ENCODE data around the gene GYG1.

GYG1 gene

GRCh38 chr3:148953094-148953493 lies 38.2 kb upstream of the GYG1 start:
- TF ChIP-seq, protein P1, sequence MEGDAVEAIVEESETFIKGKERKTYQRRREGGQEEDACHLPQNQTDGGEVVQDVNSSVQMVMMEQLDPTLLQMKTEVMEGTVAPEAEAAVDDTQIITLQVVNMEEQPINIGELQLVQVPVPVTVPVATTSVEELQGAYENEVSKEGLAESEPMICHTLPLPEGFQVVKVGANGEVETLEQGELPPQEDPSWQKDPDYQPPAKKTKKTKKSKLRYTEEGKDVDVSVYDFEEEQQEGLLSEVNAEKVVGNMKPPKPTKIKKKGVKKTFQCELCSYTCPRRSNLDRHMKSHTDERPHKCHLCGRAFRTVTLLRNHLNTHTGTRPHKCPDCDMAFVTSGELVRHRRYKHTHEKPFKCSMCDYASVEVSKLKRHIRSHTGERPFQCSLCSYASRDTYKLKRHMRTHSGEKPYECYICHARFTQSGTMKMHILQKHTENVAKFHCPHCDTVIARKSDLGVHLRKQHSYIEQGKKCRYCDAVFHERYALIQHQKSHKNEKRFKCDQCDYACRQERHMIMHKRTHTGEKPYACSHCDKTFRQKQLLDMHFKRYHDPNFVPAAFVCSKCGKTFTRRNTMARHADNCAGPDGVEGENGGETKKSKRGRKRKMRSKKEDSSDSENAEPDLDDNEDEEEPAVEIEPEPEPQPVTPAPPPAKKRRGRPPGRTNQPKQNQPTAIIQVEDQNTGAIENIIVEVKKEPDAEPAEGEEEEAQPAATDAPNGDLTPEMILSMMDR (IDR thresholded peaks at IDR 0.05; ENCODE audit: low read depth, low read length): no peak
- no peak overlapping the region for H3K4me3 ChIP-seq (ENCODE audit: low read depth, low read length)

DNA sequence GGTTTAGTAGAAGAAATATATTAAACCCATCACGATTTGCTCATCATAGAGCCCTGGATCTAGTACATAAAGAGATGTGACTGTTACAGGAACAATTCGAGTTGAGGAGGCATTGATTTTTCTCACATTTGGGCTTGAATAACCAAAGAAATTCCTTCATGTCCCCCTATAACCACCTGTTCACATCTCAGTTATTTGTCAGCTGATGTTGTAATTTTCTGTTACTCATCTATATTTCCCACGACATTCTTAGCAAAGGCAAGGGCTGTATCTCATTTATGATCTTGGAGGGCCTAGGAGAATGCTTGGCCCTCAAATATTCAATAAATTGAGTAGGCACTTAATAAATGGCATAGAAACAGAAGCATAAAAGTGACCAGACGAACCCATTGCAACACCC lies 36.4 kb upstream of the GYG1 start:
- H3K4me3 ChIP-seq (ENCODE audit: low read depth, low read length): no peak overlapping the region

DNA sequence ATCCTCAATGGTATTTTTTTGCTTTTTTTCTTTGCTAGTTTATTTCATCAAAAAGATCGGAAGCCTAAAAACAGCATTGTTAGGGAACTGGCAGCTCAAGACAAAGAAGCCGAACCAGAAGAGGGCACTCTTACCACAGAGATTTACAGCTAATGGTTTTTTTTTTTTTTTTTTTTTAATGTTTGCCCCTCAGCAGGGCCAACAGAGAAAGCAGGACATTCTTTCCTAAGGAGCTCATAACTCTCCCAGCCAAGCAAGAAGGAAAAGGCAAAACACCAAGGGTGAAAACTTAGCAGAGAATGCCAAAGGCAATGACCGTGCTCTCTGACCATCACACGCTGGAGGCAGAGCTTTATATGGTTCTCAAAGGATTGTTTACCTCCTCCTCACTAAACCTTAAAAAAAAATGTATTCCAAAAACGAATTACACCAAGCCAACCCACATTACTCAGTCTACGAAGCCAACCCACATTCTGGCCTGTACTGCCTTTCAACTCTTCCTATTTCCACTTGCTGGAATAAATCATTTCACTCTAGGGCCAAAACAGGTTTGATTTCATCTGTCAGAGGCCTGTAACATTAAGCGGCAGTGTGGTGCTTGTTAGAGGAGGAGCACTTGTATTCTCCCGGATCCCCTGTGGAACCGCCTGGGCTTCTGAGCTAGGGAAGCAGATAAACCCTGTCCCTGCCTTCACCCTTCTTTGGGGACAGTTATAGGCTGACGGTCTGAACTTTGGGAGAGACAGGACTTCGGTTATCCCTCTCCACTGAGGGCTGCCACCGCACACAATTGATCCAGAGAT lies 35.6 kb upstream of the GYG1 start:
- TF ChIP-seq, protein P1 (IDR thresholded peaks at IDR 0.05; ENCODE audit: low read depth, low read length): peak; percentile 31; the same call in 1 of the 2 replicates
- H3K4me3 ChIP-seq (ENCODE audit: low read depth, low read length): no peak overlapping the region

More for the DNA sequence above, 36.4 kb upstream of the GYG1 start:
- TF ChIP-seq, protein P1 (IDR thresholded peaks at IDR 0.05; ENCODE audit: low read depth, low read length): no peak

- H3K4me3 ChIP-seq (ENCODE audit: low read depth, low read length): no peak overlapping the region
- TF ChIP-seq, protein P1 (IDR thresholded peaks at IDR 0.05; ENCODE audit: low read depth, low read length): 0 out of 2 replicates have a peak, but pooled peaks have one; percentile 18
These were observed 33.8 kb upstream of the GYG1 start for GRCh38 chr3:148957586-148957985.

- no peak overlapping the region for H3K4me3 ChIP-seq (ENCODE audit: low read depth, low read length)
- TF ChIP-seq, protein P1 (IDR thresholded peaks at IDR 0.05; ENCODE audit: low read depth, low read length): no peak
These were observed 32.6 kb upstream of the GYG1 start for GRCh38 chr3:148958696-148959095.

DNA sequence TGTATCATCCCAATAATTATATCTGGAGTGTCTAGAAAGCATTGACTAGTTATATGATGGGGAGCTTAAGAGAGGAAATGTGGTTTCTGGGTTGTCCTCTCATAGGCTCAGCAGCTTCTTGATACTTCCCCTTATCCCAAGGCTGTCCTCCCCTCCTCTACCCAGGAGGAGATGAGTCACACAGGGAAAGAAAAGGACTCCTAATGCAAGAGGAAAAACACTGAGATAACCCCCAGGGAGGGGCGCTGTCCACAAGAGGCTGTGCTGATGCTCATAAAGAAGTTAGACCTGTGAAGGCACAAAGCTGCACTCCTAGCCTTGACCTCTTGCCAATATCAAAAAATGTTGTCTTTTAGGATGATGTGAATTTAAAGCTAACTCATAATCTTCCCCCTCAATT lies 28.8 kb upstream of the GYG1 start:
- TF ChIP-seq, protein P1 (IDR thresholded peaks at IDR 0.05; ENCODE audit: low read depth, low read length): peak; percentile 26; the same call in 1 of the 2 replicates
- H3K4me3 ChIP-seq (ENCODE audit: low read depth, low read length): no peak overlapping the region

DNA sequence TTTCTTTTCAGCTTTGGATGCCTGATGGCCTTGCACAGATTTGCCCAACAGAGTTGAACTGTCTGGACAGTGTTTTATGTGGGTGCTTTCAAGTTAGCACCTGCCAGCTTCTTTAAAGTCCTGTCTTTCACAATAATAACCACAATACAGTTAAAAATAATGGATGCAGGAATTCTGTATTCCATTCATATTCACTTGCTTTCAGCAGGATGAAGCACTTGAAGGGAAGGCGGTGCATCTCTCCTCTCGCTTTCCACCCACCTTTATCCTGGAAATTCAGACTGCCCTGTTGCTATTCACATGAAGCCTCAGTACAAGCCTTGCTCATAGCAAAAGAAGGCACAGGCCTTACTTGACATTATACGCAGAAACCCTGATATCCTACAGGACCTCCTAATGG lies 26.5 kb upstream of the GYG1 start:
- no peak overlapping the region for H3K4me3 ChIP-seq (ENCODE audit: low read depth, low read length)
- TF ChIP-seq, protein P1 (IDR thresholded peaks at IDR 0.05; ENCODE audit: low read depth, low read length): no peak

Measured in WI38 (cell line).